Measurements from ENCODE around the gene SHISA9.

The SHISA9 gene

GRCh38 chr16:13076878-13077277 is 175.5 kb downstream of the SHISA9 start:
- TF ChIP-seq, protein P1, sequence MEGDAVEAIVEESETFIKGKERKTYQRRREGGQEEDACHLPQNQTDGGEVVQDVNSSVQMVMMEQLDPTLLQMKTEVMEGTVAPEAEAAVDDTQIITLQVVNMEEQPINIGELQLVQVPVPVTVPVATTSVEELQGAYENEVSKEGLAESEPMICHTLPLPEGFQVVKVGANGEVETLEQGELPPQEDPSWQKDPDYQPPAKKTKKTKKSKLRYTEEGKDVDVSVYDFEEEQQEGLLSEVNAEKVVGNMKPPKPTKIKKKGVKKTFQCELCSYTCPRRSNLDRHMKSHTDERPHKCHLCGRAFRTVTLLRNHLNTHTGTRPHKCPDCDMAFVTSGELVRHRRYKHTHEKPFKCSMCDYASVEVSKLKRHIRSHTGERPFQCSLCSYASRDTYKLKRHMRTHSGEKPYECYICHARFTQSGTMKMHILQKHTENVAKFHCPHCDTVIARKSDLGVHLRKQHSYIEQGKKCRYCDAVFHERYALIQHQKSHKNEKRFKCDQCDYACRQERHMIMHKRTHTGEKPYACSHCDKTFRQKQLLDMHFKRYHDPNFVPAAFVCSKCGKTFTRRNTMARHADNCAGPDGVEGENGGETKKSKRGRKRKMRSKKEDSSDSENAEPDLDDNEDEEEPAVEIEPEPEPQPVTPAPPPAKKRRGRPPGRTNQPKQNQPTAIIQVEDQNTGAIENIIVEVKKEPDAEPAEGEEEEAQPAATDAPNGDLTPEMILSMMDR (IDR thresholded peaks at IDR 0.05; ENCODE audit: insufficient read depth, low read depth, low read length, missing control alignments): no peak
- DNase-seq (ENCODE audit: low read depth): no peak
- no peak overlapping the region for H3K4me3 ChIP-seq (ENCODE audit: low read length)

DNA sequence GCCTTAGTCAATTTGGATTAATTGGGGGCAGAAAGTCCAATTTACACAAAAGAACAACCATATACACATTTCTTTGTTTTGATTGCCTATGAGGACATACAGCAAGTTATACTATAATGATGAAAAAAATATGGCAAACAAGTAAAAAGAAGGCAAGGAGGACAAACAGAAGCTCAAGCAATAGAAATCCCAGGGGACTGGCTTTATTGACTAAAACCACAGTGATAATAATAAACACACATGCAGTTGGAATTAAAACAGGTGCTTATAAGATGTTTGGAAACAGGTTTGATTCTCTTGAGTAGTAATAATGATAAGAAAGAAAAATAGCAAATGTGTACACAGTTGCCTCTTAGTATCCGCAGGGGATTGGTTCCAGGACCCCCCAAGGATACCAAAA is 176.4 kb downstream of the SHISA9 start:
- TF ChIP-seq, protein P1 (IDR thresholded peaks at IDR 0.05; ENCODE audit: insufficient read depth, low read depth, low read length, missing control alignments): no peak
- H3K4me3 ChIP-seq (ENCODE audit: low read length): no peak overlapping the region
- no peak for DNase-seq (ENCODE audit: low read depth)

DNA sequence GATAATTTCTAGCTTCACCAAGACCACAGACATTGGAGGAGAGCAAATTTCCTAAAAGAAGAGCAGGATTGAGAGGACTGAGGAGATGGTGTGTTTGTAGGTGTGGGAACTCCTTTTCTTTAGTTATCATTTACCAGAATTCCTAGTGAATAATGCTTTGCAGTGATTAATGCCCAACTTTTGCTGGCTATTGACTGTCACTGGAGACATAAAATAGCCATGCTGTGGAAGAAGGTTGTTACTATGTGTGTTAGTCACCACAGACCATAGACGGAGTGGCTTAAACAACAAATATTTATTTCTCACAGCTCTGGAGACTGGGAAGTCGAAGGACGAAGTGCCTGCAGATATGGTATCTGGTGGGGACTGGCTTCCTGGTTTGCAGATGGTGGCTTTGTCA is 179.1 kb downstream of the SHISA9 start:
- no peak overlapping the region for H3K4me3 ChIP-seq (ENCODE audit: low read length)
- DNase-seq (ENCODE audit: low read depth): no peak
- TF ChIP-seq, protein P1 (IDR thresholded peaks at IDR 0.05; ENCODE audit: insufficient read depth, low read depth, low read length, missing control alignments): no peak

DNA sequence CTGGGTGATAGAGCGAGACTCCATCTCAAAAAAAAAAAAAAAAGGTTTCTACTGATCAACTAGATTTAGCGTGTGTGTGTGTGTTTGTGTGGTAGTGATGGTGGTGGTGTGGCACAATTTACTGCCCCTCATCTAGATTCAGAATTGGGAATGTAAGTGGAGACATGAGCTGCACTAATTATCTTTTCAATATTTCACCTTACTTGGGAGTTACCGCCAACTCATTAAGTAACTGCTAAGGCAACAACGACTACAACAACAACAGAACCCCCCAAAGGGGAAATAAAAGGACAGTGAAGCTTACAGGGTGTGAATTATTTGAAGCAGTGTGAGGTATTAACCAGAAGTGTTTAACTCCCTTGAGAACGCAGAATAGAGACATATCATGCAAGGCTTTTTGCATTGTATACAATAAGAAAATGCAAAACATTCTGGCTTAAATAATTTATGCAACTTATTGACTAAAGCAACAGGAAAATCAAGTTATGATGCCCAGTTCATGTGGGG is 180.5 kb downstream of the SHISA9 start:
- H3K4me3 ChIP-seq (ENCODE audit: low read length): no peak overlapping the region
- no peak for DNase-seq (ENCODE audit: low read depth)
- TF ChIP-seq, protein P1 (IDR thresholded peaks at IDR 0.05; ENCODE audit: insufficient read depth, low read depth, low read length, missing control alignments): no peak

GRCh38 chr16:13083681-13084080 is 182.3 kb downstream of the SHISA9 start:
- DNase-seq (ENCODE audit: low read depth): no peak
- TF ChIP-seq, protein P1 (IDR thresholded peaks at IDR 0.05; ENCODE audit: insufficient read depth, low read depth, low read length, missing control alignments): no peak
- H3K4me3 ChIP-seq (ENCODE audit: low read length): no peak overlapping the region

GRCh38 chr16:13084331-13084730 is 182.9 kb downstream of the SHISA9 start:
- no peak overlapping the region for H3K4me3 ChIP-seq (ENCODE audit: low read length)
- DNase-seq (ENCODE audit: low read depth): no peak
- TF ChIP-seq, protein P1 (IDR thresholded peaks at IDR 0.05; ENCODE audit: insufficient read depth, low read depth, low read length, missing control alignments): no peak

DNA sequence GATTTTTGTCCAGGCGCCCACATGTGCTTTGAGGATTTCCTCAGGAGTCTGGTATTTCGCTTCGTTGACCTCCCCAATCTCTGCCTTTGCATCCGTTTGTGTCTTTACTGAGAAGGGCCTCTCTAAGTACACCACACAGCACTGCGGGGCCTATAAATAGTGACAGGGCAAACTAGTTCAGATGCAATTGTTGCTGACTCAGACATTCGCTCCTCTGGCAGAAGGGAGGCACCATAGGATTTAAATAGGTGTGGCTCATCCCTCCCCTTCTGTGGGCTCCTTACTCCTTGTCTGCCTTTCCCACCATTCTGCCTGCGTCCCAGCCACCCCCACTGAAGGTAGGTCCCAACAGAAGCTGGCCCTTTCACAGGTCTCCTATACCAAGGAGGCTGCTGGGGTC is 192.3 kb downstream of the SHISA9 start:
- TF ChIP-seq, protein P1 (IDR thresholded peaks at IDR 0.05; ENCODE audit: insufficient read depth, low read depth, low read length, missing control alignments): no peak

More for the DNA sequence above, 192.3 kb downstream of the SHISA9 start:
- H3K4me3 ChIP-seq (ENCODE audit: low read length): no peak overlapping the region
- peak; percentile 18 for DNase-seq (ENCODE audit: low read depth)

All from epithelial cell of esophagus (primary cell).